ENCODE results near the gene HSF5. TPM values are rescaled to one million over a fixed set of nuclear protein-coding genes. Genes with fewer than 3 reads are reported as not detected.
"Not testable (repeated sequence)": the region's sequence is repeated elsewhere in the genome, so short reads cannot be mapped to it uniquely, and the experiment has no call there.

HSF5 gene
- total RNA-seq, 1 experiment from 2014 or later = 0.06 TPM

GRCh38 chr17:58516644-58517377, 28.6 kb upstream of the HSF5 start:
- DNase-seq (ENCODE audit: low read depth) = no peak

GRCh38 chr17:58515286-58515685, 27.1 kb upstream of the HSF5 start:
- DNase-seq (ENCODE audit: low read depth) = no peak

GRCh38 chr17:58514770-58515157, 26.6 kb upstream of the HSF5 start:
- no peak for DNase-seq (ENCODE audit: low read depth)

GRCh38 chr17:58513965-58514769, 26.0 kb upstream of the HSF5 start, which contains the start of gene MTMR4:
MTMR4 (minus strand) TSS chr17:58514638; CDS start chr17:58514407, 231 bp downstream.
- peak; percentile 79 for DNase-seq (ENCODE audit: low read depth)

GRCh38 chr17:58513267-58513964, 25.2 kb upstream of the HSF5 start:
- DNase-seq (ENCODE audit: low read depth) = no peak

- DNase-seq (ENCODE audit: low read depth) = no peak
These were observed 21.9 kb upstream of the HSF5 start for GRCh38 chr17:58510075-58510474.

GRCh38 chr17:58508341-58509067, 20.3 kb upstream of the HSF5 start:
- DNase-seq (ENCODE audit: low read depth) = no peak

GRCh38 chr17:58507123-58507634, 19.0 kb upstream of the HSF5 start:
- no peak for DNase-seq (ENCODE audit: low read depth)

GRCh38 chr17:58506354-58507080, 18.3 kb upstream of the HSF5 start:
- DNase-seq (ENCODE audit: low read depth) = no peak

- no peak for DNase-seq (ENCODE audit: low read depth)
These were observed 16.7 kb upstream of the HSF5 start for GRCh38 chr17:58504826-58505351.

- no peak for DNase-seq (ENCODE audit: low read depth)
These were observed 15.7 kb upstream of the HSF5 start for GRCh38 chr17:58503866-58504265.

GRCh38 chr17:58503134-58503533, 14.9 kb upstream of the HSF5 start:
- DNase-seq (ENCODE audit: low read depth) = not testable (repeated sequence)

GRCh38 chr17:58501451-58501850, 13.2 kb upstream of the HSF5 start:
- DNase-seq (ENCODE audit: low read depth) = no peak

- no peak for DNase-seq (ENCODE audit: low read depth)
These were observed 10.1 kb upstream of the HSF5 start for GRCh38 chr17:58498177-58498828.

GRCh38 chr17:58493506-58493905, 5.3 kb upstream of the HSF5 start:
- no peak for DNase-seq (ENCODE audit: low read depth)

GRCh38 chr17:58492238-58493121, 4.3 kb upstream of the HSF5 start:
- DNase-seq (ENCODE audit: low read depth) = no peak

GRCh38 chr17:58491510-58492045, 3.4 kb upstream of the HSF5 start:
- no peak for DNase-seq (ENCODE audit: low read depth)

- DNase-seq (ENCODE audit: low read depth) = no peak
These were observed 251 bp upstream of the HSF5 start for GRCh38 chr17:58488428-58488890.

- no peak for DNase-seq (ENCODE audit: low read depth)
These were observed 3.6 kb downstream of the HSF5 start for GRCh38 chr17:58484600-58484999.
